H1 (cell line): ENCODE results near the gene CTNNBL1.

Experiments used
- POLR2A ChIP-seq, 2 experiments: IDR thresholded peaks; 1 replicate in 1 of 2; 2 replicates in 1 of 2; pipeline ENCODE4 v1.6.1; 2011; ENCODE audit warnings: low read depth in 2 of 2, low read length in 2 of 2, mild to moderate bottlenecking in 2 of 2; ENCODE audit errors: control extremely low read depth in 1 of 2
- TF ChIP-seq, protein P1 (sequence below), 3 experiments: IDR thresholded peaks; 1 replicate in 2 of 3; 2 replicates in 1 of 3; pipeline versions ENCODE4 v1.5.1 to v1.6.1; 2011; ENCODE audit warnings: low read length in 3 of 3, mild to moderate bottlenecking in 3 of 3, inconsistent platforms in 2 of 3, low read depth in 1 of 3, moderate library complexity in 1 of 3; ENCODE audit not compliant: insufficient read depth in 1 of 3; ENCODE audit errors: control extremely low read depth in 1 of 3

DNA sequence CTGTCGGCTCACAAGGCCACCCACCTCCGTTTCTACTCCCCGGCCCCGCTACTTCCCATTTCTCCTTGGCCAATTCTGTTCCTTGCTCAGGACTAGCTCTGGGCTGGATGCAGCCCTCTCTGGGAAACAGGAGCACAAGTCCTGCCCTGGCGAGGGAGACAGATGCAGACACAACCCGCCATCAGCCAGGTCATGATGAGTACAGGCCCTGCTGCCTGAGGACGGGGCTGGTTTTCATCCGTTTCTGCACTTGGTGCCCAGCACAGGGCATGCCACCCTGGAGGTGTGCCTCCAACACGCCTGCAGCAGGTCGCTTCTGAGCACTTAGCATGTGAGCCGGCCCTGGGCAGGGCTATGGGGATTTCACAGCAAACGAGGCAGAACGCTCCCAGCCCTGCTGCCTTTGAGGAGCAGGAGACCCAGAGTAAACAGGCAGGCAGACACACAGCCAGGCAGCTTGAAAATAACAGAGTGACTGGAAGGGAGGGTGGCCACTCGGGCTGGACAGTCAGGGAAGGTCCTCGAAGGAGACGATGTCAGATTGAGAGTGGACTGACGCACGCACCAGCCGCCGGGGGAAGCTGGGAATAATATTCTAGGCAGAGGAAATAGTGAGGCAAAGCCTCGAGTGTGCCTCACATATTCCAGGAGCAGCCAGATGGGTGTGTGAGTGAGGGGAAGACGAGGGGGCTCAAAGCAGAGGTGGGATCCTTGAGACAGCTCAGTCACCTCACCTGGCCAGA is 187.9 kb downstream of the CTNNBL1 start:
- TF ChIP-seq, protein P1, sequence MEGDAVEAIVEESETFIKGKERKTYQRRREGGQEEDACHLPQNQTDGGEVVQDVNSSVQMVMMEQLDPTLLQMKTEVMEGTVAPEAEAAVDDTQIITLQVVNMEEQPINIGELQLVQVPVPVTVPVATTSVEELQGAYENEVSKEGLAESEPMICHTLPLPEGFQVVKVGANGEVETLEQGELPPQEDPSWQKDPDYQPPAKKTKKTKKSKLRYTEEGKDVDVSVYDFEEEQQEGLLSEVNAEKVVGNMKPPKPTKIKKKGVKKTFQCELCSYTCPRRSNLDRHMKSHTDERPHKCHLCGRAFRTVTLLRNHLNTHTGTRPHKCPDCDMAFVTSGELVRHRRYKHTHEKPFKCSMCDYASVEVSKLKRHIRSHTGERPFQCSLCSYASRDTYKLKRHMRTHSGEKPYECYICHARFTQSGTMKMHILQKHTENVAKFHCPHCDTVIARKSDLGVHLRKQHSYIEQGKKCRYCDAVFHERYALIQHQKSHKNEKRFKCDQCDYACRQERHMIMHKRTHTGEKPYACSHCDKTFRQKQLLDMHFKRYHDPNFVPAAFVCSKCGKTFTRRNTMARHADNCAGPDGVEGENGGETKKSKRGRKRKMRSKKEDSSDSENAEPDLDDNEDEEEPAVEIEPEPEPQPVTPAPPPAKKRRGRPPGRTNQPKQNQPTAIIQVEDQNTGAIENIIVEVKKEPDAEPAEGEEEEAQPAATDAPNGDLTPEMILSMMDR (IDR thresholded peaks at IDR 0.05; ENCODE audit: control extremely low read depth in 1 of 3, insufficient read depth in 1 of 3, low read depth in 1 of 3, low read length in 3 of 3): no peak
- no peak for TF ChIP-seq POLR2A (IDR thresholded peaks at IDR 0.05; ENCODE audit: control extremely low read depth in 1 of 2, low read depth in 2 of 2, low read length in 2 of 2)
